Panc1 (cell line): Measurements from ENCODE around the gene AP2B1.
A peak's percentile ranks its signal among the peaks of the same experiment; 100 is the strongest.

ENCODE experiments used
- POLR2AphosphoS5 ChIP-seq: IDR thresholded peaks from 2 replicates; pipeline ENCODE4 v1.6.1; 2012; ENCODE audit warnings: mild to moderate bottlenecking, low read depth, low read length, moderate library complexity
- SIN3A ChIP-seq: IDR thresholded peaks from 2 replicates; pipeline ENCODE4 v1.6.1; 2012; ENCODE audit warnings: low read depth, mild to moderate bottlenecking, low read length, moderate library complexity, borderline replicate concordance; ENCODE audit not compliant: insufficient read depth
- TF ChIP-seq, protein P1 (sequence below): fragments of 450-650 bp; IDR thresholded peaks from 2 replicates; pipeline ENCODE4 v1.5.1; 2017; ENCODE audit warnings: mild to moderate bottlenecking
- TF ChIP-seq, protein P2 (sequence below), 2 experiments: IDR thresholded peaks; 2 replicates each; pipeline ENCODE4 v1.6.1; 2011 to 2012; ENCODE audit warnings: low read depth in 2 of 2, control low read depth in 1 of 2, low read length in 1 of 2, mild to moderate bottlenecking in 1 of 2, moderate library complexity in 1 of 2; ENCODE audit not compliant: insufficient read depth in 1 of 2

- TF ChIP-seq, protein P1, sequence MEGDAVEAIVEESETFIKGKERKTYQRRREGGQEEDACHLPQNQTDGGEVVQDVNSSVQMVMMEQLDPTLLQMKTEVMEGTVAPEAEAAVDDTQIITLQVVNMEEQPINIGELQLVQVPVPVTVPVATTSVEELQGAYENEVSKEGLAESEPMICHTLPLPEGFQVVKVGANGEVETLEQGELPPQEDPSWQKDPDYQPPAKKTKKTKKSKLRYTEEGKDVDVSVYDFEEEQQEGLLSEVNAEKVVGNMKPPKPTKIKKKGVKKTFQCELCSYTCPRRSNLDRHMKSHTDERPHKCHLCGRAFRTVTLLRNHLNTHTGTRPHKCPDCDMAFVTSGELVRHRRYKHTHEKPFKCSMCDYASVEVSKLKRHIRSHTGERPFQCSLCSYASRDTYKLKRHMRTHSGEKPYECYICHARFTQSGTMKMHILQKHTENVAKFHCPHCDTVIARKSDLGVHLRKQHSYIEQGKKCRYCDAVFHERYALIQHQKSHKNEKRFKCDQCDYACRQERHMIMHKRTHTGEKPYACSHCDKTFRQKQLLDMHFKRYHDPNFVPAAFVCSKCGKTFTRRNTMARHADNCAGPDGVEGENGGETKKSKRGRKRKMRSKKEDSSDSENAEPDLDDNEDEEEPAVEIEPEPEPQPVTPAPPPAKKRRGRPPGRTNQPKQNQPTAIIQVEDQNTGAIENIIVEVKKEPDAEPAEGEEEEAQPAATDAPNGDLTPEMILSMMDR: peak; percentile 92
- TF ChIP-seq, protein P2, sequence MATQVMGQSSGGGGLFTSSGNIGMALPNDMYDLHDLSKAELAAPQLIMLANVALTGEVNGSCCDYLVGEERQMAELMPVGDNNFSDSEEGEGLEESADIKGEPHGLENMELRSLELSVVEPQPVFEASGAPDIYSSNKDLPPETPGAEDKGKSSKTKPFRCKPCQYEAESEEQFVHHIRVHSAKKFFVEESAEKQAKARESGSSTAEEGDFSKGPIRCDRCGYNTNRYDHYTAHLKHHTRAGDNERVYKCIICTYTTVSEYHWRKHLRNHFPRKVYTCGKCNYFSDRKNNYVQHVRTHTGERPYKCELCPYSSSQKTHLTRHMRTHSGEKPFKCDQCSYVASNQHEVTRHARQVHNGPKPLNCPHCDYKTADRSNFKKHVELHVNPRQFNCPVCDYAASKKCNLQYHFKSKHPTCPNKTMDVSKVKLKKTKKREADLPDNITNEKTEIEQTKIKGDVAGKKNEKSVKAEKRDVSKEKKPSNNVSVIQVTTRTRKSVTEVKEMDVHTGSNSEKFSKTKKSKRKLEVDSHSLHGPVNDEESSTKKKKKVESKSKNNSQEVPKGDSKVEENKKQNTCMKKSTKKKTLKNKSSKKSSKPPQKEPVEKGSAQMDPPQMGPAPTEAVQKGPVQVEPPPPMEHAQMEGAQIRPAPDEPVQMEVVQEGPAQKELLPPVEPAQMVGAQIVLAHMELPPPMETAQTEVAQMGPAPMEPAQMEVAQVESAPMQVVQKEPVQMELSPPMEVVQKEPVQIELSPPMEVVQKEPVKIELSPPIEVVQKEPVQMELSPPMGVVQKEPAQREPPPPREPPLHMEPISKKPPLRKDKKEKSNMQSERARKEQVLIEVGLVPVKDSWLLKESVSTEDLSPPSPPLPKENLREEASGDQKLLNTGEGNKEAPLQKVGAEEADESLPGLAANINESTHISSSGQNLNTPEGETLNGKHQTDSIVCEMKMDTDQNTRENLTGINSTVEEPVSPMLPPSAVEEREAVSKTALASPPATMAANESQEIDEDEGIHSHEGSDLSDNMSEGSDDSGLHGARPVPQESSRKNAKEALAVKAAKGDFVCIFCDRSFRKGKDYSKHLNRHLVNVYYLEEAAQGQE (IDR thresholded peaks at IDR 0.05; ENCODE audit: insufficient read depth in 1 of 2, low read depth in 2 of 2, low read length in 1 of 2): peak in 1 of 2 experiments; percentile 70; a peak in 1 of 4 replicates
- no peak for TF ChIP-seq SIN3A
- no peak for TF ChIP-seq POLR2AphosphoS5
These were observed 160.5 kb downstream of the AP2B1 start for GRCh38 chr17:35747540-35748017.
